ENCODE results near the gene EGFR. TPM values are rescaled to one million over a fixed set of nuclear protein-coding genes. Genes with fewer than 3 reads are reported as not detected.

EGFR gene
- polyA plus RNA-seq, 1 of the 3 experiments (the other 2 are of a cell fraction): 37.6 TPM

GRCh38 chr7:55164527-55164926 is 145.7 kb downstream of the EGFR start (continued):
- TF ChIP-seq RAD21 (IDR thresholded peaks at IDR 0.05; ENCODE audit: low read length): no peak

- no peaks in the 10 kb centered on the region for H3K9me3 ChIP-seq
- no peak overlapping the region for H2AFZ ChIP-seq (ENCODE audit: low read depth)
- peaks cover 9% of the 10 kb centered on the region; the same call in 1 of the 2 replicates for H4K20me1 ChIP-seq (ENCODE audit: insufficient read depth)
- WGBS (ENCODE audit: low lambda C conversion rate): 90% methylated on average over 13 of the region's 13 CpGs
- H3K4me3 ChIP-seq (ENCODE audit: low read depth in 2 of 2, low read length in 1 of 2): no peak overlapping the region
- no peaks in the 10 kb centered on the region for H3F3A ChIP-seq (replicated peaks; ENCODE audit: insufficient read depth)
- H3K9ac ChIP-seq: no peak overlapping the region
- CTCF ChIA-PET: interaction anchor here (1.0 to 1.2 kb wide), 5 partner anchors 20 to 90 kb away, joined by 3 to 5 read pairs (median 3); no protein-coding TSS in a partner anchor
- peaks cover 50 to 76% of the 10 kb centered on the region in 2 experiments for H3K36me3 ChIP-seq (replicated peaks in 1 of 2; ENCODE audit: control insufficient read depth in 1 of 2, insufficient read depth in 2 of 2, low read length in 1 of 2)
- no peak overlapping the region for H3K4me2 ChIP-seq
- H3K27me3 ChIP-seq (ENCODE audit: insufficient read depth): no peaks in the 10 kb centered on the region
- H3K4me1 ChIP-seq (ENCODE audit: control insufficient read depth in 1 of 2, insufficient read depth in 2 of 2, low read depth in 1 of 2, low read length in 1 of 2): no peaks in the 10 kb centered on the region
- H3K79me2 ChIP-seq (ENCODE audit: insufficient read depth): peaks cover 20% of the 10 kb centered on the region
- H3K27ac ChIP-seq (ENCODE audit: low read depth in 2 of 2, low read length in 1 of 2): no peak overlapping the region
- no peaks in the 10 kb centered on the region for H3K9me2 ChIP-seq
- POLR2A ChIA-PET: no interaction called here
- DNase-seq: no peak
- TF ChIP-seq SMC3 (IDR thresholded peaks at IDR 0.05; ENCODE audit: low read depth, low read length) (no peak), PBX3 (IDR thresholded peaks at IDR 0.05) (no peak), MAX (IDR thresholded peaks at IDR 0.05; ENCODE audit: low read depth) (no peak), ZBTB33 (IDR thresholded peaks at IDR 0.05; ENCODE audit: borderline replicate concordance, low read depth) (no peak), NRF1 (IDR thresholded peaks at IDR 0.05; ENCODE audit: low read depth, low read length) (no peak), FOXJ3 (CRISPR knock-in tag; IDR thresholded peaks at IDR 0.05) (no peak), IRF3 (IDR thresholded peaks at IDR 0.05; ENCODE audit: low read depth, low read length) (no peak), USF1 (IDR thresholded peaks at IDR 0.05; ENCODE audit: borderline replicate concordance, low read depth) (no peak), REST (IDR thresholded peaks at IDR 0.05; ENCODE audit: low read depth, low read length) (no peak), MEF2A (IDR thresholded peaks at IDR 0.05; ENCODE audit: borderline replicate concordance, low read depth) (no peak), SIN3A (IDR thresholded peaks at IDR 0.05; ENCODE audit: borderline replicate concordance, low read depth, low read length) (no peak), TEAD4 (IDR thresholded peaks at IDR 0.05; ENCODE audit: borderline replicate concordance, insufficient read depth) (no peak), NFIC (IDR thresholded peaks at IDR 0.05; ENCODE audit: borderline replicate concordance) (no peak), CTCF (IDR thresholded peaks at IDR 0.05) (no peak), USF2 (IDR thresholded peaks at IDR 0.05; ENCODE audit: borderline replicate concordance, low read depth, low read length) (no peak), EP300 (IDR thresholded peaks at IDR 0.05; ENCODE audit: borderline replicate concordance in 1 of 2, low read depth in 1 of 2, low read length in 1 of 2) (no peak)
Measured at GRCh38 chr7:55165176-55165861, 146.5 kb downstream of the EGFR start.

All from SK-N-SH (cell line).